ENCODE measurements around the gene SEC14L1. TPM values are rescaled to one million over a fixed set of nuclear protein-coding genes. Genes with fewer than 3 reads are reported as not detected.

SEC14L1 gene
- total RNA-seq, 2 donors from 2014 or later = 31.0 to 38.8 TPM

DNA sequence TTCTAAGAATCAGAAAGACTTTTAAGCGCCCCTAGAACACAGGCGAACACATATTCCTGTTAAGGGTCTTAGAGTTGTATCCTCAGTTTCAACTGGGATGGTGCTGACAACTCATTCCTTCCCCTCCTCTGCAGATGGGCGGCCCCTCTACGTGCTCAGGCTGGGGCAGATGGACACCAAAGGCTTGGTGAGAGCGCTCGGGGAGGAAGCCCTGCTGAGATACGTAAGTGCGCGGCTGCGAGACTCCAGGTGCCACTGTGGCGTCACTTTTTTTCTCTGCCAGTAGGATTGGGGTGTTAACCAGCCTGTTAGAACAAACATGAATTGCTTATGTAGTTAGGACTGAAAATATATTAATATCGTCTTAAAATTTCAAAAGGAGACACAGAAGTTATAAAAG is 62.7 kb downstream of the SEC14L1 start:
- Histone ChIP-seq H3K4me3 (no peak overlapping the region), H3K36me3 (peaks cover 14% of the 10 kb centered on the region), H3K9me3 (no peaks in the 10 kb centered on the region), H3K4me1 (no peaks in the 10 kb centered on the region), H3K27me3 (no peaks in the 10 kb centered on the region), H3K27ac (no peak overlapping the region), H3K9ac (ENCODE audit: low read depth in 2 of 2, low read length in 2 of 2) (no peak overlapping the region)
- intact Hi-C loops (cut with DNase I) = loop anchor here (10.0 kb wide), 1 partner anchor 49 kb away; no protein-coding TSS in a partner anchor
- TF ChIP-seq, protein P1, sequence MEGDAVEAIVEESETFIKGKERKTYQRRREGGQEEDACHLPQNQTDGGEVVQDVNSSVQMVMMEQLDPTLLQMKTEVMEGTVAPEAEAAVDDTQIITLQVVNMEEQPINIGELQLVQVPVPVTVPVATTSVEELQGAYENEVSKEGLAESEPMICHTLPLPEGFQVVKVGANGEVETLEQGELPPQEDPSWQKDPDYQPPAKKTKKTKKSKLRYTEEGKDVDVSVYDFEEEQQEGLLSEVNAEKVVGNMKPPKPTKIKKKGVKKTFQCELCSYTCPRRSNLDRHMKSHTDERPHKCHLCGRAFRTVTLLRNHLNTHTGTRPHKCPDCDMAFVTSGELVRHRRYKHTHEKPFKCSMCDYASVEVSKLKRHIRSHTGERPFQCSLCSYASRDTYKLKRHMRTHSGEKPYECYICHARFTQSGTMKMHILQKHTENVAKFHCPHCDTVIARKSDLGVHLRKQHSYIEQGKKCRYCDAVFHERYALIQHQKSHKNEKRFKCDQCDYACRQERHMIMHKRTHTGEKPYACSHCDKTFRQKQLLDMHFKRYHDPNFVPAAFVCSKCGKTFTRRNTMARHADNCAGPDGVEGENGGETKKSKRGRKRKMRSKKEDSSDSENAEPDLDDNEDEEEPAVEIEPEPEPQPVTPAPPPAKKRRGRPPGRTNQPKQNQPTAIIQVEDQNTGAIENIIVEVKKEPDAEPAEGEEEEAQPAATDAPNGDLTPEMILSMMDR (IDR thresholded peaks at IDR 0.05) = no peak
- no peak for DNase-seq

DNA sequence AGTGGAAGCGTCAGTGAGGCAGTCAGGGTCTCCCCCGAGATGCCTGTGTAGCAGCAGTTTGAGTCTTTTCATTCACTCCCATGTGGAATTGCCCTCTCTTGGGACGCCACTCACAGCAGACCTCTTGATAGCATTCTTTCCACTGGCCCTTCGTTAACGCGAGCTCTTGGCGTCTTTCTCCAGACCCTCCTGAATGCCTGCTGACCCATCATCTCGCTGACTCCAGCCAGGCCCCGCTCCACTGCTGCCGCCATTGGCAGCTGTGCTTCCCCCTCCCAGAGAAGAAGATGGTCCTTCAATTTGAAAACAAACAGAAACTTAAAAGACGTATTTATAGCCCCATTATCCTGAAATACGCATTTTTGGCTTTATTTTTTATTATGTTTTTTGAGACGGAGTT is 63.1 kb downstream of the SEC14L1 start:
- H3K9ac ChIP-seq (ENCODE audit: low read depth in 2 of 2, low read length in 2 of 2) = no peak overlapping the region
- H3K4me1 ChIP-seq = no peaks in the 10 kb centered on the region
- no peaks in the 10 kb centered on the region for H3K27me3 ChIP-seq
- intact Hi-C loops (cut with DNase I) = loop anchor here (10.0 kb wide), 1 partner anchor 49 kb away; no protein-coding TSS in a partner anchor
- no peak overlapping the region for H3K27ac ChIP-seq
- H3K9me3 ChIP-seq = no peaks in the 10 kb centered on the region
- no peak overlapping the region for H3K4me3 ChIP-seq
- DNase-seq = no peak
- TF ChIP-seq, protein P1 (IDR thresholded peaks at IDR 0.05) = no peak
- H3K36me3 ChIP-seq = peaks cover 15% of the 10 kb centered on the region

DNA sequence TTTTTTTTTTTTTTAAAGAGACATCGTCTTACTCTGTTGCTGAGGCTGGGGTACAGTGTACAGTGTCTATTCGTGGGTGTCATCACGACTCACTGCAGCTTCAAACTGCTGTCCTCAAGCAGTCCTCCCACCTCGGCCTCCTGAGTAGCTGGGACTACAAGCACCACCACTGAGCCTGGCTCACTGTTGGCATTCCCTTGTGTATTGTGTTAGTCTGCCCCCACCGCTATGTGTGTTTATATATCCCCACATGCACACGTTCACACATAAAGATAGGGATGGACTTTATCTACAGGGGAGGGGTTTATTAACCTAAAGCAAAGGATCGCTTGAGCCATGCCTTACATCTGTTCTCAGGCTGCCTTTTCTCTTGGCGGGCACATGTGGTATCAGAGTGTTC is 63.8 kb downstream of the SEC14L1 start:
- no peaks in the 10 kb centered on the region for H3K4me1 ChIP-seq
- H3K27ac ChIP-seq = no peak overlapping the region
- peaks cover 15% of the 10 kb centered on the region for H3K36me3 ChIP-seq
- H3K4me3 ChIP-seq = no peak overlapping the region
- TF ChIP-seq, protein P1 (IDR thresholded peaks at IDR 0.05) = no peak
- H3K9ac ChIP-seq (ENCODE audit: low read depth in 2 of 2, low read length in 2 of 2) = no peak overlapping the region
- H3K9me3 ChIP-seq = no peaks in the 10 kb centered on the region
- intact Hi-C loops (cut with DNase I) = loop anchor here (10.0 kb wide), 1 partner anchor 50 kb away; no protein-coding TSS in a partner anchor
- no peak for DNase-seq
- no peaks in the 10 kb centered on the region for H3K27me3 ChIP-seq

DNA sequence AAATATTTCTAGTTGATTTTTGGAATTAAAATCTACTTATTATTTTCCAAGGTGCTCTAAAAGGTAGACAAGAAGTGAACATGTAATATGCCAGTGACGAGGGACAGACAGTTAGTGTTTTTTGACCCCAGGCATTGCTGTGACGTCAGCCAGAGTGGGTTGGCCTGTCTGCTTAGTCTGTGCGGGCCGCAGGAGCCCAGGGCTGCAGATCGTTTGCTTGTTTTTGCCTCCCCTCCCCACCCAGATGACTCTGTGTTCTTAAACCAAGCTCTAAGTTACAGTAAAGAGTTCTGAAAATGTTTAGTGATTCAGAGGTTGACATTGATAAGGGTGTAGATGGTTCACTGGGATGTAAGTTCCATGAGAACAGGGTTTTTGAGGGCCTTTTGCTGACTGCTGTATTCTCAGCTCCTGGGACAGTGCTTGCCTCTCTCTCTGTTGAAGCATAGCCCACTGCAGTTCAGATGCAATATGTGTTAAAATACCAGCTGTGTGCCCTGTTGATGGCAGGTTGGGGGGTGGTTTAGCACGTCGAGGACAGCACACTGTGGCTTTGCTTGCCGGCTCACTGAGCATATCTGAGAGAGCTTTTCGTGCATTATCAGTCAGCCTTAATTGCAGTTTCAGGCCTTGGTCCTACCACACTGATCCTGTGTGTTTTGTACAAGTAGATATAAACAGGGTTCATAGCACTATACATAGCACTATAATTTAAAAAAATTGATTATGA is 64.8 kb downstream of the SEC14L1 start:
- Histone ChIP-seq H3K27me3 (no peaks in the 10 kb centered on the region), H3K27ac (no peak overlapping the region), H3K4me1 (no peaks in the 10 kb centered on the region), H3K4me3 (no peak overlapping the region), H3K9ac (ENCODE audit: low read depth in 2 of 2, low read length in 2 of 2) (no peak overlapping the region), H3K36me3 (peaks cover 22% of the 10 kb centered on the region), H3K9me3 (no peaks in the 10 kb centered on the region)
- TF ChIP-seq, protein P1 (IDR thresholded peaks at IDR 0.05) = no peak
- DNase-seq = no peak
- intact Hi-C loops (cut with DNase I) = loop anchor here (10.0 kb wide), 1 partner anchor 51 kb away; no protein-coding TSS in a partner anchor

DNA sequence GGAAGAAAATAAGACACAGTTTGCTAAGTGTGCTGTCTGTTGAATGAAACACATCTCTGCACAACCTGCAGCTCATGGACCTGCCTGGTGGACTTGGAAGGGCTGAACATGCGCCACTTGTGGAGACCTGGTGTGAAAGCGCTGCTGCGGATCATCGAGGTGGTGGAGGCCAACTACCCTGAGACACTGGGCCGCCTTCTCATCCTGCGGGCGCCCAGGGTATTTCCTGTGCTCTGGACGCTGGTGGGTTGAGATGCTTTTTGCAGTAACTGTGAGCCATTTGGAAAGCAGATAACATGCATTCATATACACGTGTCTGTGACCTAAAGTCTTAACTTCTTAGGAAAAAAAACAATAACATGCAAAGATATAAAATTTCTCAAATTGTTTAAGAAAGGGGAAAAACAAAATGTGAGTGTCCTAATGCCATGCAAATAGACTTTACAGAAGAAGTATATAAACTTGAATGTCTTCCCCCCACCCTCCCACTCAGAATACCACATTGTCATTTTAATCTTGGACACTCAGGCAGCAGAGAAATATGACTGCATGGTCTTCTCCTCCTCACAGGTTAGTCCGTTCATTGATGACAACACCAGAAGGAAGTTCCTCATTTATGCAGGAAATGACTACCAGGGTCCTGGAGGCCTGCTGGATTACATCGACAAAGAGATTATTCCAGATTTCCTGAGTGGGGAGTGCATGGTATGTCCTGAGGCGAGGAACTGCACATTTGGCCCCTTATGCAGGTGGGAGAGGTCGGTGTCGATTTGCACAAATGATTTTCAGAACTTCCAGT is 65.6 kb downstream of the SEC14L1 start:
- DNase-seq = no peak
- Histone ChIP-seq H3K9me3 (no peaks in the 10 kb centered on the region), H3K27me3 (no peaks in the 10 kb centered on the region), H3K9ac (ENCODE audit: low read depth in 2 of 2, low read length in 2 of 2) (no peak overlapping the region), H3K36me3 (peaks cover 24% of the 10 kb centered on the region), H3K4me1 (no peaks in the 10 kb centered on the region), H3K4me3 (no peak overlapping the region), H3K27ac (no peak overlapping the region)
- intact Hi-C loops (cut with DNase I) = loop anchor here (10.0 kb wide), 1 partner anchor 52 kb away; no protein-coding TSS in a partner anchor
- TF ChIP-seq, protein P1 (IDR thresholded peaks at IDR 0.05) = no peak

All from colonic mucosa (tissue), 4 donors.